OCI-LY3 (cell line): Measurements from ENCODE around the gene GRXCR2.
"Not testable (repeated sequence)": the region's sequence is repeated elsewhere in the genome, so short reads cannot be mapped to it uniquely, and the experiment has no call there.

Experiments
- H2AFZ ChIP-seq: fragments of 200-600, 300-600 bp; shearing (Covaris generic); 2 replicates; pipeline ENCODE4 v1.6.0; 2014; ENCODE audit warnings: antibody characterized with exemption, low read depth, low read length
- H3K27ac ChIP-seq: fragments of 200-600, 300-600 bp; sonication (generic); 2 replicates; pipeline ENCODE4 v1.5.1; 2014; ENCODE audit warnings: mild to moderate bottlenecking, low read length, moderate library complexity, mixed read lengths
- H3K27me3 ChIP-seq: fragments of 200-600, 300-600 bp; sonication (generic); 2 replicates; pipeline ENCODE4 v1.6.1; 2014; ENCODE audit warnings: low read depth, low read length, mixed read lengths
- H3K36me3 ChIP-seq: fragments of 200-600, 300-600 bp; sonication (generic); replicated peaks from 2 replicates; pipeline ENCODE3; 2014; ENCODE audit warnings: low read depth, low read length, mixed read lengths
- H3K4me1 ChIP-seq: fragments of 300-600, 200-600 bp; sonication (generic); 2 replicates; pipeline ENCODE4 v1.6.1; 2014; ENCODE audit warnings: low read length, mixed read lengths
- H3K4me2 ChIP-seq: fragments of 200-600, 300-600 bp; sonication (generic); 2 replicates; pipeline ENCODE4 v1.6.1; 2014; ENCODE audit warnings: low read length, mixed read lengths
- H3K4me3 ChIP-seq: fragments of 300-600, 200-600 bp; sonication (generic); 2 replicates; pipeline ENCODE4 v1.5.1; 2014; ENCODE audit warnings: antibody characterized with exemption, mild to moderate bottlenecking, low read length, moderate library complexity
- H3K79me2 ChIP-seq: fragments of 300-600, 200-600 bp; shearing (Covaris generic); 2 replicates; pipeline ENCODE4 v1.6.1; 2014; ENCODE audit warnings: mild to moderate bottlenecking, low read length, mixed read lengths
- H3K9ac ChIP-seq: fragments of 300-600, 200-600 bp; shearing (Covaris generic); 2 replicates; pipeline ENCODE4 v1.6.0; 2014; ENCODE audit warnings: mild to moderate bottlenecking, low read length, moderate library complexity
- H3K9me3 ChIP-seq: fragments of 200-600, 300-600 bp; shearing (Covaris generic); 2 replicates; pipeline ENCODE4 v1.6.1; 2014; ENCODE audit warnings: low read length, mixed read lengths; ENCODE audit not compliant: insufficient read depth
- H4K20me1 ChIP-seq: fragments of 200-600, 300-600 bp; sonication (generic); 2 replicates; pipeline ENCODE4 v1.6.1; 2016; ENCODE audit warnings: low read length, mixed read lengths; ENCODE audit not compliant: insufficient read depth
- EZH2phosphoT487 ChIP-seq: fragments of 200-600 bp; shearing (Covaris generic); IDR thresholded peaks from 2 replicates; pipeline ENCODE4 v1.6.1; 2018; ENCODE audit warnings: antibody characterized with exemption, mixed run types, low read depth
- TF ChIP-seq, protein P1 (sequence below): fragments of 200-600, 300-600 bp; sonication (generic); IDR thresholded peaks from 2 replicates; pipeline ENCODE4 v1.5.1; 2014; ENCODE audit warnings: antibody characterized with exemption, low read length, low read depth

Gene GRXCR2

DNA sequence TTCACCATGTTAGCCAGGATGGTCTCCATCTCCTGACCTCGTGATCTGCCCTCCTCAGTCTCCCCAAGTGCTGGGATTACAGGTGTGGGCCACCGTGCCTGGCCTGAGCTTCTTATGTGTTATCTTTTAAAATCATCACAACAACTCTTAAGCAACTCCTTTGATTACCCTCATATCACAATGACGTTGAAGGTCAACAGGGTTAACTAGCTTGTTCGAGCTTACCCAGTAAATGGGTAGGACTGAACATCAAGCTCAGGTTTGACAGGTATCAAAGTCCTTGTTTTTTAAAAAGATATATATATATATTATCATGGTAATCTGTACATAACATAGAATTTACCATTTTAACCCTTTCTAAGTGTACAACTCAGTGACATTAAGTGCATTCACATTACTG lies 3.1 kb downstream of the GRXCR2 start:
- H3K4me1 ChIP-seq = no peaks in the 10 kb centered on the region
- H3K27me3 ChIP-seq = no peaks in the 10 kb centered on the region
- no peak overlapping the region for H2AFZ ChIP-seq
- H3K4me3 ChIP-seq = no peak overlapping the region
- H4K20me1 ChIP-seq = no peaks in the 10 kb centered on the region
- H3K79me2 ChIP-seq = no peaks in the 10 kb centered on the region
- no peaks in the 10 kb centered on the region for H3K36me3 ChIP-seq
- H3K4me2 ChIP-seq = no peak overlapping the region
- H3K9ac ChIP-seq = no peak overlapping the region
- TF ChIP-seq, protein P1, sequence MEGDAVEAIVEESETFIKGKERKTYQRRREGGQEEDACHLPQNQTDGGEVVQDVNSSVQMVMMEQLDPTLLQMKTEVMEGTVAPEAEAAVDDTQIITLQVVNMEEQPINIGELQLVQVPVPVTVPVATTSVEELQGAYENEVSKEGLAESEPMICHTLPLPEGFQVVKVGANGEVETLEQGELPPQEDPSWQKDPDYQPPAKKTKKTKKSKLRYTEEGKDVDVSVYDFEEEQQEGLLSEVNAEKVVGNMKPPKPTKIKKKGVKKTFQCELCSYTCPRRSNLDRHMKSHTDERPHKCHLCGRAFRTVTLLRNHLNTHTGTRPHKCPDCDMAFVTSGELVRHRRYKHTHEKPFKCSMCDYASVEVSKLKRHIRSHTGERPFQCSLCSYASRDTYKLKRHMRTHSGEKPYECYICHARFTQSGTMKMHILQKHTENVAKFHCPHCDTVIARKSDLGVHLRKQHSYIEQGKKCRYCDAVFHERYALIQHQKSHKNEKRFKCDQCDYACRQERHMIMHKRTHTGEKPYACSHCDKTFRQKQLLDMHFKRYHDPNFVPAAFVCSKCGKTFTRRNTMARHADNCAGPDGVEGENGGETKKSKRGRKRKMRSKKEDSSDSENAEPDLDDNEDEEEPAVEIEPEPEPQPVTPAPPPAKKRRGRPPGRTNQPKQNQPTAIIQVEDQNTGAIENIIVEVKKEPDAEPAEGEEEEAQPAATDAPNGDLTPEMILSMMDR = no peak
- TF ChIP-seq EZH2phosphoT487 = no peak
- H3K27ac ChIP-seq = no peak overlapping the region
- H3K9me3 ChIP-seq = no peaks in the 10 kb centered on the region

GRCh38 chr5:145867806-145868205 lies 5.0 kb downstream of the GRXCR2 start:
- no peaks in the 10 kb centered on the region for H3K36me3 ChIP-seq
- no peak overlapping the region for H3K9ac ChIP-seq
- H3K27ac ChIP-seq = no peak overlapping the region
- H3K4me2 ChIP-seq = no peak overlapping the region
- H3K9me3 ChIP-seq = no peaks in the 10 kb centered on the region
- H3K4me3 ChIP-seq = no peak overlapping the region
- no peak for TF ChIP-seq EZH2phosphoT487
- TF ChIP-seq, protein P1 = no peak
- no peaks in the 10 kb centered on the region for H3K4me1 ChIP-seq
- no peaks in the 10 kb centered on the region for H3K27me3 ChIP-seq
- no peak overlapping the region for H2AFZ ChIP-seq
- H4K20me1 ChIP-seq = no peaks in the 10 kb centered on the region
- no peaks in the 10 kb centered on the region for H3K79me2 ChIP-seq

- H3K27ac ChIP-seq, H3K36me3 ChIP-seq, H3K4me1 ChIP-seq, H3K4me3 ChIP-seq, H4K20me1 ChIP-seq, H3K9me3 ChIP-seq, H3K9ac ChIP-seq, H3K79me2 ChIP-seq, H3K27me3 ChIP-seq, H3K4me2 ChIP-seq, H2AFZ ChIP-seq: not testable (repeated sequence)
These were observed 8.4 kb downstream of the GRXCR2 start for GRCh38 chr5:145864432-145864831.

DNA sequence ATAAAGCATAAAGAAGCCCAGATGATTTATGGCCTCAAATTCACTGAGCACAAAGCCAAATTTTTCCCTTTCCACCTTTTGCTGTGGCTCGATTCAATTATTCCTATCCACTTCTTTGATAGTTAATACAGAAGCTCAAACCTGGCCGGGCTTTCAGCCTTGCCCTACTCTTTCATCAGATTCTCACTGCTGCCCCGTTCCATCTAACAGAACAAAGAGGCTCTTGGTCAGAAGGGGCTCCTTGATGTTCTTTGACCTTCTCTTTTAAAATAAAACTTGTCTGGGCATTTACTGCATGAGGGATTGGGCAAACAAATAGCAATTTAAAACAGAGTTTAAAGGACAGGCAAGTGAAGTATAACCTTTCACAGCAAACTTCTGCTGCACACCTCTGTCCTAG lies 9.8 kb downstream of the GRXCR2 start:
- Histone ChIP-seq H3K79me2 (no peaks in the 10 kb centered on the region), H3K27me3 (no peaks in the 10 kb centered on the region), H3K4me2 (no peak overlapping the region), H3K36me3 (no peaks in the 10 kb centered on the region), H3K27ac (no peak overlapping the region), H2AFZ (no peak overlapping the region), H3K9me3 (no peaks in the 10 kb centered on the region), H4K20me1 (no peaks in the 10 kb centered on the region), H3K9ac (no peak overlapping the region), H3K4me1 (no peaks in the 10 kb centered on the region), H3K4me3 (no peak overlapping the region)
- TF ChIP-seq, protein P1 = no peak

DNA sequence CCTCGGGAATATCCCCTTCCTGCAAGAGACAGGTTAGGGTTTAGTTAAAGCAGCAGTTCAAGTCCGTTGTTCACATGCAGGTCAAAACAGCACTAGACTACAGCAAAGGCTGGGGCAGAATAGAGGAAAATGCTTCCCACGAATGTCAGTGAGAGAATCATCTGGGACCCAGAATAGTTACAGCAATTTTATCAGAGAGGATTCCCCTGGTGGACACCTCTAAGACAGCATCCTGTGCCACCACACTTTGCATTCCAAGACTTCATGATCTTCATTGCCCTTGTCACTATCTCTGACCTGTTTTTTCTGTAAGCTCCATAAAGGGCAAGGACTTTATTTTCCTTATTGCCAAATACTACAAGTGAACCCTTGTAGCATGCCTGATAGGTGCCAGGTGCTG lies 12.9 kb downstream of the GRXCR2 start:
- H4K20me1 ChIP-seq = no peaks in the 10 kb centered on the region
- H2AFZ ChIP-seq = no peak overlapping the region

More for the DNA sequence above, 12.9 kb downstream of the GRXCR2 start:
- Histone ChIP-seq H3K36me3 (no peaks in the 10 kb centered on the region), H3K4me2 (no peak overlapping the region), H3K4me1 (no peaks in the 10 kb centered on the region), H3K9ac (no peak overlapping the region), H3K27me3 (no peaks in the 10 kb centered on the region), H3K27ac (no peak overlapping the region), H3K9me3 (no peaks in the 10 kb centered on the region), H3K4me3 (no peak overlapping the region), H3K79me2 (no peaks in the 10 kb centered on the region)
- TF ChIP-seq, protein P1 = no peak
- no peak for TF ChIP-seq EZH2phosphoT487
